HepG2 (cell line): ENCODE results near the gene AP3M1. TPM values are rescaled to one million over a fixed set of nuclear protein-coding genes. Genes with fewer than 3 reads are reported as not detected.
A peak's percentile ranks its signal among the peaks of the same experiment; 100 is the strongest.

ENCODE experiments used
- AGO1 ChIP-seq: fragments of 200-400 bp; formaldehyde crosslinking; IDR thresholded peaks from 2 replicates; pipeline ENCODE4 v1.6.1; 2017; ENCODE audit warnings: mild to moderate bottlenecking, low read depth, low read length, moderate library complexity; ENCODE audit not compliant: poor library complexity, severe bottlenecking
- ATF1 ChIP-seq: IDR thresholded peaks from 2 replicates; pipeline ENCODE4 v1.6.1; 2016; ENCODE audit warnings: mild to moderate bottlenecking, control low read depth
- EP300 ChIP-seq, 3 experiments: sonication (generic) in 1 of 3; formaldehyde crosslinking in 1 of 3; IDR thresholded peaks; 2 replicates each; pipeline versions ENCODE4 v1.5.1 to v1.6.1; 2011 to 2020; ENCODE audit warnings: low read depth in 2 of 3, low read length in 2 of 3, borderline replicate concordance in 1 of 3, improper control_type of control experiment in 1 of 3, mild to moderate bottlenecking in 1 of 3, missing genetic modification reagents in 1 of 3, moderate library complexity in 1 of 3
- GATAD2A ChIP-seq: IDR thresholded peaks from 2 replicates; pipeline ENCODE4 v1.6.1; 2016
- HNF4G ChIP-seq, 2 experiments: sonication (generic) in 1 of 2; formaldehyde crosslinking in 1 of 2; IDR thresholded peaks; 2 replicates each; pipeline versions ENCODE4 v1.4.0 to v1.6.1; 2011 to 2020; ENCODE audit warnings: borderline replicate concordance in 2 of 2, low read depth in 2 of 2, mild to moderate bottlenecking in 2 of 2, low read length in 1 of 2, missing genetic modification reagents in 1 of 2, moderate library complexity in 1 of 2
- HOXD1 ChIP-seq: sonication (generic); formaldehyde crosslinking; IDR thresholded peaks from 2 replicates; pipeline ENCODE4 v1.5.0; 2020; ENCODE audit warnings: missing genetic modification reagents
- NR2F6 ChIP-seq, 2 experiments: IDR thresholded peaks; 2 replicates each; pipeline ENCODE4 v1.6.1; 2016; ENCODE audit warnings: antibody characterized with exemption in 1 of 2, mild to moderate bottlenecking in 1 of 2
- REST ChIP-seq, 2 experiments: IDR thresholded peaks; 2 replicates each; pipeline ENCODE4 v1.6.1; 2011 to 2012; ENCODE audit warnings: low read length in 2 of 2, borderline replicate concordance in 1 of 2, low read depth in 1 of 2, mild to moderate bottlenecking in 1 of 2, moderate library complexity in 1 of 2
- SAP130 ChIP-seq: IDR thresholded peaks from 2 replicates; pipeline ENCODE4 v1.6.1; 2016; ENCODE audit warnings: low read depth
- SP140L ChIP-seq: sonication (generic); formaldehyde crosslinking; IDR thresholded peaks from 2 replicates; pipeline ENCODE4 v1.4.0; 2020; ENCODE audit warnings: missing genetic modification reagents, borderline replicate concordance
- ZNF292 ChIP-seq: sonication (generic); formaldehyde crosslinking; IDR thresholded peaks from 2 replicates; pipeline ENCODE4 v1.8.1; 2022; ENCODE audit warnings: mild to moderate bottlenecking, low read depth, missing genetic modification reagents, borderline replicate concordance
- ZNF431 ChIP-seq: sonication (generic); formaldehyde crosslinking; IDR thresholded peaks from 2 replicates; pipeline ENCODE4 v1.9.0; 2022; ENCODE audit warnings: missing genetic modification reagents, low read depth, mild to moderate bottlenecking, borderline replicate concordance
- ZNF569 ChIP-seq: sonication (generic); formaldehyde crosslinking; IDR thresholded peaks from 2 replicates; pipeline ENCODE4 v1.5.0; 2020; ENCODE audit warnings: mild to moderate bottlenecking, missing genetic modification reagents, moderate library complexity, borderline replicate concordance
- ZNF605 ChIP-seq: sonication (generic); formaldehyde crosslinking; IDR thresholded peaks from 2 replicates; pipeline ENCODE4 v1.8.0; 2022; ENCODE audit warnings: mild to moderate bottlenecking, missing genetic modification reagents
- ZNF639 ChIP-seq: conservative IDR thresholded peaks from 2 replicates; pipeline ENCODE4 v1.6.1; 2018; ENCODE audit warnings: missing genetic modification reagents
- ZNF670 ChIP-seq: sonication (generic); formaldehyde crosslinking; IDR thresholded peaks from 2 replicates; pipeline ENCODE4 v1.8.0; 2022; ENCODE audit warnings: mild to moderate bottlenecking, missing genetic modification reagents, borderline replicate concordance
- polyA plus RNA-seq, 8 experiments: library from polyadenylated mRNA; depleted of rRNA in 3 of 8; stranded (reverse) in 7 of 8; unstranded in 1 of 8; fragments of >200 nt; fragmentation: Illumina TruSeq in 4 of 8; extraction: Trizol in 4 of 8; gene quantifications; 2 replicates each; pipeline versions ENCODE4 v1.2.1 to v1.2.3, GENCODE V29; 2011 to 2016; ENCODE audit warnings: low read depth in 4 of 8, missing spikeins in 1 of 8, mixed read lengths in 1 of 8; ENCODE audit not compliant: insufficient read depth in 1 of 8
- total RNA-seq, 5 experiments: library from RNA; depleted of rRNA; stranded (reverse); fragments of >200 nt; fragmentation: Illumina TruSeq; extraction: Trizol; gene quantifications; 2 replicates each; pipeline ENCODE4 v1.2.3, GENCODE V29; 2016; ENCODE audit warnings: low read depth in 1 of 5

Gene AP3M1
- total and polyA plus RNA-seq, 2 of the 13 experiments (the other 11 are each of a cell fraction or from before 2014, with no cell fraction given), result 29.0 to 31.6 TPM

- peak in 1 of 2 experiments; percentile 28; a peak in 1 of 4 replicates for TF ChIP-seq REST (IDR thresholded peaks at IDR 0.05; ENCODE audit: borderline replicate concordance in 1 of 2, low read depth in 1 of 2, low read length in 2 of 2)
- 0 out of 2 replicates have a peak, but pooled peaks have one; percentile 24 for TF ChIP-seq SP140L (CRISPR knock-in tag)
- TF ChIP-seq HNF4G (IDR thresholded peaks at IDR 0.05; ENCODE audit: borderline replicate concordance, low read depth, low read length), result peak; percentile 49
- TF ChIP-seq HNF4G (CRISPR knock-in tag; IDR thresholded peaks at IDR 0.05; ENCODE audit: borderline replicate concordance, low read depth), result no peak
- TF ChIP-seq NR2F6 (IDR thresholded peaks at IDR 0.05), result peak; percentile 12; the same call in 1 of the 2 replicates
- no peak for TF ChIP-seq NR2F6 (CRISPR knock-in tag; IDR thresholded peaks at IDR 0.05)
- TF ChIP-seq HOXD1 (CRISPR knock-in tag), result peak; percentile 5; the same call in 1 of the 2 replicates
- TF ChIP-seq ZNF292 (CRISPR knock-in tag), result peak; percentile 48; the same call in 1 of the 2 replicates
- TF ChIP-seq AGO1, result peak; percentile 6
- TF ChIP-seq ZNF569 (CRISPR knock-in tag), result no peak
- TF ChIP-seq ZNF639 (CRISPR knock-in tag), result 0 out of 2 replicates have a peak, but pooled peaks have one; percentile 9
- peak; percentile 70 for TF ChIP-seq SAP130 (CRISPR knock-in tag)
- TF ChIP-seq ZNF605 (CRISPR knock-in tag), result no peak
- 0 out of 2 replicates have a peak, but pooled peaks have one; percentile 14 for TF ChIP-seq ZNF670
- peak; percentile 41; the same call in 1 of the 2 replicates for TF ChIP-seq GATAD2A (CRISPR knock-in tag)
- no peak for TF ChIP-seq ATF1 (CRISPR knock-in tag)
- peak in 1 of 2 experiments; percentile 56; a peak in 1 of 4 replicates for TF ChIP-seq EP300 (IDR thresholded peaks at IDR 0.05; ENCODE audit: low read depth in 2 of 2, low read length in 2 of 2)
- TF ChIP-seq EP300 (CRISPR knock-in tag; IDR thresholded peaks at IDR 0.05; ENCODE audit: borderline replicate concordance), result no peak
- no peak for TF ChIP-seq ZNF431 (CRISPR knock-in tag)
- TF ChIP-seq, all 625 proteins: peak for 43
These were observed 26.6 kb upstream of the AP3M1 start (continued) for GRCh38 chr10:74177140-74177677.
